Amygdala (tissue), 56 donors: Measurements from ENCODE around the gene SHANK2.
A peak's percentile ranks its signal among the peaks of the same experiment; 100 is the strongest.
"Not testable (repeated sequence)": the region's sequence is repeated elsewhere in the genome, so short reads cannot be mapped to it uniquely, and the experiment has no call there.

ENCODE experiments used
- DNase-seq, 56 donors: peaks; one replicate each; lab custom pipeline; 2025; lab: John Stamatoyannopoulos, UW

SHANK2 gene

DNA sequence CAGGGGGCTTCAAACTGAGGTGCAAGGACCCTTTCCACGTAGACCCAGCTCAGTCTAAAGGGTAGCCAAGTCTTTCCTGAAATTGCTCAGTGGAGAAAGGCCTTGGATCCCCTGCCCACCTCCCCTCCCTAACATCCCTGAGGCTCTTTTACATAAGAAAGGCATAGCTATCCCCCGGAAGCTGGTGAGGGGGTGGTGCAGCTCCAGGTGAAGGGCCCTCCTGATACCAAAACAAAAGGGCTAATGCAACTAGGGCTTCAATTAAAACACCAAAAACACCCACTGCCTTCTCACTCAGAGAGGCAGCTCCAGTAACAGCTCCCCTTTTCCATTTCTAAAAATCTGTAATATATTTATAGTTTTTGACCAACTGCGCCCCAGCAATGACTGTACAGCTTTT, 5.8 kb downstream of the SHANK2 start:
- no peak for DNase-seq

- DNase-seq = no peak
Measured at GRCh38 chr11:71245601-71246391, 6.6 kb downstream of the SHANK2 start.

DNA sequence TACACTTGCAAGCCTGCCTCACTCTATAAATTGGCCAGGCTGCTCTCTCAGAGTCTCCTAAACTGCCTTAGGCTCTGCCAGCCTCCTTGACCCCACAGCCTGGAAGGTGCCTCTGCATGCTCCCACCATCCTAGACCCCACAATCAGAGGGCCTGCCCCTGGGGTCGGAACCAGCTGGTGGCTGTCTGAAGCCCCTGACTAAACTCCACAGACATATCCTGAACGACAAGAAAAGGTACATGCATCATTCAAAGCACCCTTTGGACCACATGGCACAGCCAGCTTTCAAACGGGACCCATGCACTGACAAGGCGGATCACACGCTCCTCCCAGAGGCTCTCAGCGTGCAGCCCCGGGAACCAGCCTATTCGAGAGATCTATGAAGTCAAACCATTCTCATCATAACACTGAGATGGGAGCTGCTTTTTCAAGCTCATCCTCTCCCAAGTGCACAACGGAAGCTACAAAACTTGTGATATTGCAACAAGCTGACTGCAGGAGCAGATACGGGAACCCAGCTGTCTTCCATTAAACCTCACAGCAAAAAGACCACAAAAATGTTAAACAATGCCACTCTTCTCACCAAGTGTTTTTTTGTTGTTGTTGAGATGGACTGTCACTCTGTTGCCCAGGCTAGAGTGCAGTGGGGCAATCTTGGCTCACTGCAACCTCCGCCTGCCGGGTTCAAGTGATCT, 8.1 kb downstream of the SHANK2 start:
- DNase-seq = no peak

DNA sequence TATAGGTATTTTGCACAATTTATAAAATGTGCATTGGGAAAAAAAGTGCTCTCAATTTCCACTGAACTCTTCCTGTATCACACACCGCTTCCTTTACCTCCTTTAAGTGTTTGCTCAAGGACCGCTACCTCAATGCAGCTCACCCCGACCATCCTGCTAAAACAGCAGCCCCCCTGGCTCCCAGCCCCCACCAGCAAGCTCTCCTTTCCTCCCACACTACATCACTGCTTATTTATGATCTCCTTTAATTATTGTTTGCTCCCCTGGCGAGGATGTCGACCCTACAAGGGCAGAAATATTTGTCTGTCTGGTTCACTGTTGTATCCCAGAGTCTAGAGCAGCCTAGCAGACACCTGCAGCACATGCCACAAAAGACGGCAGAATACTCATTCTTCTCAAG, 10.0 kb downstream of the SHANK2 start:
- no peak for DNase-seq

DNA sequence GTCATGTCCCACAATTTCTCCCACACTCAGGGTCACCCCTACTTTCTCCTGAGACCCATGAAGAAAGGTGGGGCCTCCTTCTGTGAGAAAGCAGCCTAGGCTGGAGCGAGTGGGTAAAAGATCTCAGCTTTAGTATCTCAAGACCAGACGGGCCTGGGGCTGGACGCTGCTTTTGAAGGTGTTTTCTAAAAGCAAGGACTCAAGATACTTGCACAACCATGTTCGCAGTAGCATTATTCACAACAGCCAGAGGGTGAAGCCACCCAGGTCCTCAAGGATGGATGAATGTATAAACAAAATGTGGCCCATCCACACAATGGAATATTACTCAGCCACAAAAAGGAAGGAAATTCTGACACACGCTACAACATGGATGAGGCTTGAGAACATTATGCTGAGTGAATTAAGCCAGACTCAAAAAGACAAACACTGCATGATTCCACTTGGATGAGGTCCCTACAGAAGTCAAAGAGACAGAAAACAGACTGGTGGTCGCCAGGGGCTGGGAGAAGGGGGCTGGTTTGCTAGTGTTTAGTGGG, 10.6 kb downstream of the SHANK2 start:
- no peak for DNase-seq

DNA sequence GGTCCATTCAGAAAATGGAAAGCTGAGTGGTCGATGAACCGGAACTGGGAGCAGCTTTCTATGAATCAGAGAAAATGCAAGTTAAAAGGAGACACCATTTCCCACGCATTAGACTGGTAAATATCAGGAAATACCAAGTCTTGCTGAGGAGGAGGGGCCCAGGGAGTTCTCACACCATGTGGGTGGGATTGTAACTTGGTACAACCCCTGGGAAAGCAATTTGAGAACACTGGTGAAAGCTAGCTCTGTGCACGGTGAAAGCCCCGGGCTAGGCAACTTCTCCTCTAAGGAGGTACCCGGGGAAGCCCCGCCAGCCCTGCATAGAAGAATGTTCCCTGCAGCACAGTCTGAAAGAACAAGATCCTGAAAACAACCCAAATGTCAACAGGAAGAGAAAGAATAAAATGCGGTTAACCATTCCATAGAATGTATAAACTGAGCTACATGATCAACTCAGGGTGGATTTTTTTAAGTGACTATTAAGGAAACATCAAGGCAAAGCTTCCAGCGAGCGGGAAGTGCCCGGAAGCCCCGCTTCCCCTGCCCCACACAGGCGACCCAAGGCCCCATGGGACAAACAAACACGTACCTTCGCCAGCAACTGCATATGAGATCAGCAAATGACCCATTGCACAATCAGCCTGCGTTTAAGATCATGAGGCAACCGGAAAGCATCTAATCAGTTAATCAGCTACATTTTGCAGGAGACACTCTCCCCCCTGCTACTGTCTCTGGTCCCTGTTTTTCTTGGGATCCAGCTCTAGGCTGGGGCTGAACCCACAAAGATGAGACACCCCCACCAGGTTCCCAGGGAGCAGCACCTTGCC, 11.3 kb downstream of the SHANK2 start:
- DNase-seq = peak in 3 of 56 donors; percentile 8 to 24 (median 14)

- no peak for DNase-seq
Measured at GRCh38 chr11:71240061-71240690, 12.2 kb downstream of the SHANK2 start.

DNA sequence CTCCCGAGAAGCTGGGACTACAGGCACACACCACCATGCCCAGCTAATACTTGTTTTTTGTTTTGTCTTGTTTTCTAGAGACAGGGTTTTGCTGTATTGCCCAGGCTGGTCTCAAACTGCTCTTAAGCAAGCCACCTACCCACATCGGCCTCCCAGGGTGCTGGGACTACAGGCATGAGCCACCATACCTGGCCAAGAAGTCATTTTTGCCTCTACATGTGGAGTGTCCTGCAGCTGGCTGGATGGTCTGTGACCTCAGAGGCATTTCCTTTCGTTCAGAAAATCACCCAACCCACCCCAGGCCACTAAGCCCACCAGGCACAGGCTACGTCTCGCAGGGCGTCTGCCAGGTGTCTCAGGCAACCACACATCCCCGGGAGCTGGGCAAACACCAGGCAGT, 12.8 kb downstream of the SHANK2 start:
- no peak for DNase-seq

DNA sequence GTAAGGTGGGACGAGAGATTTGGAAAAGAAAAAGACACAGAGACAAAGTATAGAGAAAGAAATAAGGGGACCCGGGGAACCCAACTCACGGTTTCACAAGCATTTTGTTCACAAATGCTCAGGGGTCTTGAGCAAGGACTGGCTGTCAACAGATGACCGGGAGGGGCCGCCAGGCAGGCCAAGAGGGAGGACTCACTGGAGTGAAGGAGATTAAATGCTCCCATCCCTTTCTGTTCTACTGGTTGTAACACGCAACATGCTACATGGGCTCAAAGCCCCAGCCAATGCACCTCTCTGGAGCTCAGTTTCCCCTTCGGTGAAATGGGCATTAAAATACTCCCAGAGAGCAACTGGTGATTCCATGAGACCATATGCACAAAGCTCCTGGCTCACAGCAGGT, 13.4 kb downstream of the SHANK2 start:
- DNase-seq = no peak

- DNase-seq = no peak
Measured at GRCh38 chr11:71238285-71238875, 14.0 kb downstream of the SHANK2 start.

GRCh38 chr11:71237853-71238252, 14.5 kb downstream of the SHANK2 start:
- no peak for DNase-seq

DNA sequence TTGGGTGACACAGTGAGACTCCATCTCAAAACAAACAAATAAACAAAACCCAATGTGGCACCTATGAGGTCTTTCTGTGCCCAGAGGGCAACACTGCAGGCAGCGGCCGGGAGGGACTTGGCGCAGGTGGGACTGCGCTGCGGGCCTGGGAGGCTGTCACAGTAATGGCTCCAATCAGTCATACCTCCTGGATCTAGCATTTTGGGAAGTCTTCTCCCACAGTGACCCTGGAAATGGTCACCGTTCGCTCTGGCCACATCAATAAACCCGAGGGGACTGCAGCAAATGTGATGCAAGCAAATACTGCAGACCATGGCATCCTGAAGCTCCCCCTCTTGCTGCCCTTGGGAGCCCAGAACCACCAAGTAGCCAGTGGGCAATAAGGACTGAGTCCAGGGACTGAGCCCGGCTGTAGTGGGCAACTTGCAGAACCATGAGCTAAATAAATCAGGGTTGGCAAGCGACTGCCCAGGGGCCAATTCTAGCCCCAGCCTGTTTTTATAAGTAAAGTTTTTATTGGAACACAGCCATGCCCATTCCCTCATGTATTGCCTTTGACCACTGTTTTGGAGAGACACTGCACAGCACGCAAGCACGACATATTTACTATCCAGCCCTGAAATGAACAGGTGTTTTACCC, 15.4 kb downstream of the SHANK2 start:
- no peak for DNase-seq

GRCh38 chr11:71235719-71236118, 16.7 kb downstream of the SHANK2 start:
- no peak for DNase-seq

- not testable (repeated sequence) for DNase-seq
Measured at GRCh38 chr11:71233896-71234852, 18.2 kb downstream of the SHANK2 start.

DNA sequence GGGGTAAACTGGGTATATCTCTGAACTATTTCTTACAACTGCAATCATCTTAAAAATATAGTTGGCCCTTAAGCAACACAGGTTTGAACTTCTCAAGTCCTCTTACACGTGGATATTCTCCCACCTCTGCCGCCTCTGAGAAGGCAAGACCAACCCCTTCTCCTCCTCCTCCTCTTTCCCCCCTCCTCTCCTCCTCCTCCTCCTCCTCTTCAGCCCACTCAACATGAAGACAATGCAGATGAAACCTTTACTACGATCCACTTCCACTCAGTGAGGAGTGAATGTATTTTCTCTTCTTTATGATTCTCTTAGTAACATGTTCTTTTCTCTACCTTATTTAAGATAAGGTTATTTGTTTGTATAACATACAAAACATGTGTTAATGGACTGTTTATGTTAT, 20.0 kb downstream of the SHANK2 start:
- DNase-seq = no peak

DNA sequence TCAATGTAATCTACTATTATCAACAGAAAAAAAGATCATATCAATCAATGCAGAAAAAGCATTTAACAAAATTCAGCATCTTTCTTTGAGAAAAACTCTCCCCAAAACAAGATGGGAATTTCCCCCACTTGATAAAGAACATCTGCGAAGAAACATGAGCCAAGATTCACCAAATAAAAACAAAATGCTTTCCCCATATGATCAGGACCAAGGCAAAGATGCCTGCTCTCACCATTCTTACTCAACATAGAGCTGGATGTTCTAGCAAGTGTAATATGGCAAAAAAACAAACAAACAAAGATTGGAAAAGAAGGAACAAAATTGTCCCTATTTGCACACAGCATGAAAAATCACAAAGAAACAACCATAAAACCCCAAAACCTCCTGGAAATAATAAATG, 23.4 kb downstream of the SHANK2 start:
- no peak for DNase-seq

DNA sequence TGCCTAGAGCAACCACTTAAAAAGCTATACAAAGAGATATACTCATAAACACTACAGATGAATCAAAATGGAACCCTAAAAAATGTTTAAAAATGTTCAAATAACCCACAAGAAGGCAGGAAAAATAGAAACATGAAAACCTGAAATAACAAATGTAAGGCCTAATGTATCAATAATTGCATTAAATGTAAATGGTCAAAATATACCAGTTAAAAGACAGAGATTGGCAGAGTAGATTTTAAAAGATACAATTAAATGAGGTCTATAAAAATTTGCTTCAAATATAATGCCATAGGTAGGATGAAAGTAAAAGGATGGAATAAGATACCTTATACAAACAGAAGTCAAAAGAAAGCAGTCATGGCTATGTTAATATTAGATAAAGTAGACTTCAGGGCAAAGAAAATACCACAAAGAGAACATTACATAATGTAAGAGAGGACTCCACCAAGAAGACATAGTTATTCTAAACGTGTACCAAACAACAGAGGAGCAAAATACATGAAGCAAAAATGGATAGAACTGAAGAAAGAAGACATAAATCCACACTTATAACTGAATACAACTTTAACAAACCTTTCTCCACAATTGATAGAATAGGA, 25.2 kb downstream of the SHANK2 start:
- no peak for DNase-seq
